GM19043 (cell line): Measurements from ENCODE around the gene ADCY9.
"Not testable (repeated sequence)": the region's sequence is repeated elsewhere in the genome, so short reads cannot be mapped to it uniquely, and the experiment has no call there.

Experiments
- ATAC-seq: cut with Tn5 transposase; IDR thresholded peaks from one replicate; pipeline ENCODE4 v1.9.1; 2021; ENCODE audit warnings: low read depth; ENCODE audit not compliant: unreplicated experiment

The ADCY9 gene

DNA sequence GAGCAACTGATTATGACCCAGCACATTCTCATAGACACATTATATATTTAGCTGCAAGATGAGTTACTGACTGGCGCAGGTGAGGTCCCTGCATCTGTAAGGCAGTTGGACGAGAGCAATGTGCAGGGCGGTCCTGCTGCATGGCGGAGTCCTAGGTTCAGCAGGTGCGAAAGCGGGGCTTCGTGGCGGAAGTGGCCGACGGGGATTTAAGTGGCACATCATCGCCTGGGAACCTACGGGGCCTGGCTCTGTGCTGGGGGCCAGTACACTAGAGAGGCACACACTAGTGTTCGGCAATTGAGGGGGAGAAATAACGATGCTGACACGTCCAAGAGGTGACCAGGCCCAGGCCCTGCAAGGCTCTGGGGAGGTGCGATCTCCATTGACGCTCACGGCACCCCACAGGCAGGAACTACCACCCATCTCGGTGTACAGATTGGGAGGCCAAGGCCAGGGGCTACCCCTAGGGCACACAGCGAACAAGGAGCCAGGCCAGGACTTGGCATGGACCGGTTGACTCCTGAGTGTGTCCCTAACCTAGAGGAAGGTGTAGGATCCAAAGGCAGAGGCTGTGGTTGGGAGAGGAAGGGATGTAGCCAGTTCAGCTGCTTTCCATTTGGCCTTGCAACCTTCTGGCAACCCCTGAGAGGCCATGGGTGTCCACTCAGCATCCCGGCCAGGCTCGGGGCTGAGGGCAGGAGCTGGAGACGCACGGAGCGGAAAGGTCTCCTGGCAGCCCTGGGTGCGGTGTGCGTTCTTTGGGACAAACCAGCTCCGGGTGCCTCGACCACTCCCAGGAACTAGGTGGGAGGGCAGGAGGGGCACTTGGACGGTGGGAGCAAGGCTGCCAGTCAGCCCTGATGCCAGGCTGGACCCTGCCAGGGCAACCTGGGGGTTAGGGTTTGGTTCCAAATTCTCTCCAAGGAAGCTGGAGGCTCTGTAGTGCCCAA is 131.9 kb downstream of the ADCY9 start:
- no peak for ATAC-seq

- no peak for ATAC-seq
Observed at GRCh38 chr16:3983081-3983520, 133.1 kb downstream of the ADCY9 start.

DNA sequence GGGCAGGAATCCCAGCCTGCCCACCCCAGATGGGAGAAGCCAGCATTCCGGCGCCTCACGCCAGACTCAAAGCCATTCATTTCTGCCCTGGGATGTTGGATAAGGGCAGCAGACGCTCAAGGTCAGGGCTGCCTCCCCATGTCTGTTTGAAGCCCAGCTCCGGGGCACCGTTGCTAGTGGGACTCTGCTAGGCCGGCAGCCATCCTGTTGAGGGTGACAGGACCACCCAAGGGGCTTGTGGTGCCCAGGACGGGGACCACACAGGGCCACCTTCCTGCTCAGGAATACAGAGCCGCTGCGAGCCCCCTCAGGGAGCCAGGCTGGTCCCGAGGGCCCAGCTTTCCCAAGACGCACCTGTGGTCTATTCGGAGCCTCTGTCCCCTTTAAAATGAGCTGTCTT is 134.0 kb downstream of the ADCY9 start:
- ATAC-seq = no peak

- no peak for ATAC-seq
Observed at GRCh38 chr16:3980253-3981111, 135.8 kb downstream of the ADCY9 start.

DNA sequence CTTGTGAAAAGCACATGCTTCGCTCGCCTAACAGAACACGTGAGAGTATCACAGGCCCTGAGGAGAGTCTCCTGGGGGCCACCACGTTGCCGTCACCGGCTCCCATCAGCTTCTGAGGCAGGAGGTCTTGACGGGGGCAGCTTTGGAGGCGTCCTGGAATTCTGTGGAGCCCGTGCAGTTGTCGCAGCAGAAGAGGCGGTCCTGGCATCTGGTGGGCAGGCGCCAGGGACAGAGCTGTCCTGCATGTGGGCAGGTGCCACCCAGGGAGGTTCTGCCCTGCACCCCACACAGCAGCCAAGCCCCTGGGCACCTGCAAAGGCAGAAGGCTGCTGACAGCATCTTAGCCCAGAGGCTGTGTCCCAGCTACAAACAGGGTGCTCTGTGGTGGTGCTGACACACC is 136.7 kb downstream of the ADCY9 start:
- no peak for ATAC-seq

DNA sequence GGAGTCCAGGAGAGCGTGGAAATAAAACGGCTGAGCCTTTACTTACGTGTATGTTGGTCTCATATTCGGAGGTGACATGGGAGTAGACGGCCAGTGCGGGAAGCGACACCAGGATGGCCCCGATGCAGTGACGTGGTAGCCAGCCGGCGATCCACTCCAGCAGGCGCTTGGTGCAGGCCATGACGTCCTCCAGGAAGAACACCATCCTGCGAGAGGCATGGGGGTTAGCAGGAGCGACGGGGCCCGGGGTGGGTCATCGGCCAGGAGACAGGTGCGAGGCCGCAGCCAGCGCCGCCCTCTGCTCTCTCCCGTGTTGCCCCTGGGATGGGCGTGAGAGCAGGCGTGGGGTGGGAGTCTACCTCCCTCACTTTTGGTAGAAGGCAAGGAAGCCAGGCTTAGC is 137.2 kb downstream of the ADCY9 start:
- ATAC-seq = no peak

GRCh38 chr16:3977376-3977775 is 138.9 kb downstream of the ADCY9 start:
- no peak for ATAC-seq

DNA sequence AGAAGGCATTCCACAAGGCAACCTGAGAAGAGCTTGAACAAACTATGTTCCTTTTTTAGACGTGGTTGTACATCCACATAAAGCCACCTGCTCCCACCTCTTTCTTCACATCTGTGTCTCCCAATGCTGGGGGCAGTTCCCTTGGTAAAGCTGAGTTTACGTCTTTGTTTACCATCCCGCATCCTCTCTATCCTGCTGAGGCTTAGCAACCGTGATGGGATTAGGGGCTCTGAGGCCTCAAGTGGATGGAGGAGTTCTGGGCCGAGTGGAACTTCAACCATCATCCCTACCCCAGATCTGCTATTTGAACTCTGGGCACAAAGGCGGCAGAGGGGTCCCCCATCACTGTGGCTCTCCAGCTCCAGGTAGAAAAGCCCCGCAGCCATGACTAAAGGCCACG is 141.5 kb downstream of the ADCY9 start:
- no peak for ATAC-seq

- ATAC-seq = no peak
Observed at GRCh38 chr16:3971706-3972105, 144.5 kb downstream of the ADCY9 start.

DNA sequence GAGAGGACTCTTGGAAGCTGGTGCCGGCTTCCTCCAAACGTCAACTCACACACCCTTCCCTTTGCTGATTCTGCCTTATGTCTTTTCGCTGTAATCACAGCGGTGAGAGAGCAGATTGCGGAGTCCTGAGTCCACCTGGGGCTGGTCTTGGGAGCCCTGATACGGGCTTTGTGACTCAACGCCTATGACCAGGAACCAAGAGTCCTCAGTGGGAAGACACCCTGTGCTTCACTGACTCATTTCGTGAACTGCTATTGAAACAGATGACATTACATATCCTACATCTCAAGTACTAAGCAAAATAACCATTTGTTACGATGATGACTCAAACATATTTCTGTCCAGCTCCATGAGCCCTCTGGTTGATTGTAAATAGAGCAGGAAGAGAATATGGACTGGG is 145.0 kb downstream of the ADCY9 start:
- ATAC-seq = no peak

DNA sequence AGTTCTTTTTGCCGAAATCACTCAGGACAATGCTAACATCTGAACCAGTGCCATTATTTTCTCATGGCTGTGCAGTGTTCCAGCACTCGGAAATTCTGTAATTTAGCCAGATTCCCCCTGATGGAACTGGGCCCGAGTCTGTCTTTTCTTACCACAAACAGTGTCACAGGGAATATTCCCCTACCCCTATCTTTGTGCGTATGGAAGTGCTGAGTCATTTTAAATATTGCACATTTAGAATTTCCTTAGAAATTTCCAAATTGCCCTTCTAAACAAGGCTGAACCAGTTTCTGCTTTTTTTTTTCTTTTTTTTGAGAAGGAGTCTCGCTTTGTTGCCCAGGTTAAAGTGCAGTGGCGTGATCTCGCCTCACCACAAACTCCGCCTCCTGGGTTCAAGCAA is 147.7 kb downstream of the ADCY9 start:
- no peak for ATAC-seq

- ATAC-seq = no peak
Observed at GRCh38 chr16:3966681-3967080, 149.6 kb downstream of the ADCY9 start.

DNA sequence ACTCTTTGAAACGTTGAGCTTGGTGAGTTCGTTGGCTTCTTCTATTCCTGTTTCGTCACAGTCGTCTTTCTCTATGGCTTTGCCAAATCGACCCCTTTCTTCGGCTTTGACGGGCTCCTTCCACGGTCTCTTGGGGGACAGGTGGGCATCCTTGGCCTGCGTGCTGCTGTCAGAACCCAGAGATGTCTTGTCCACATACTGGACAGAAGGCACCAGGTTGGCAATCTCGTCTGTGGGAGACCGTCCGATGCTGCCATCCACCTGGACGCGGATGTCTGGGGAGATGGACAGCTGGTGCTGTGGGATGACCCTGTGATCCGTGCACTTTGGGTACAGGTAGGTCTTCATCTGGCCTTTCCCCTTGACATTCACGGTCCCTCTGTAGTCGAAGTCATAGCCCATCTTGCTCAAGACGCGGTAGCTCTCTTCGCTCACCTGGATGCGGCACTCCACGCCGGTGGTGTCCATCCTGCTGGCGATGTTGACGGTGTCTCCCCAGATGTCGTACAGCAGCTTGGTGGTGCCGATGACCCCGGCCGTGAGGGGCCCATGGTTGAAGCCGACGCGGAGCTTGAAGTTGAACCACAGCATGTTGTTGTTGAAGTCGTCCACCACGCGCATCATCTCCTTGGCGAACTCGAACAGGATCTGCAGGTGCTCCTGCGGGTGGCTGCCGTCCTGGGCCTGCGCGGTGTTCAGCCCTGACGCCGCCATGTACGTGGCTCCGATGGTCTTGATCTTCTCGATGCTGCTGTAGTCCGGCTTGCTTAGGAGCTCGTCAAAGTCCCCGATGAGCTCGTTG is 150.3 kb downstream of the ADCY9 start:
- ATAC-seq = no peak

DNA sequence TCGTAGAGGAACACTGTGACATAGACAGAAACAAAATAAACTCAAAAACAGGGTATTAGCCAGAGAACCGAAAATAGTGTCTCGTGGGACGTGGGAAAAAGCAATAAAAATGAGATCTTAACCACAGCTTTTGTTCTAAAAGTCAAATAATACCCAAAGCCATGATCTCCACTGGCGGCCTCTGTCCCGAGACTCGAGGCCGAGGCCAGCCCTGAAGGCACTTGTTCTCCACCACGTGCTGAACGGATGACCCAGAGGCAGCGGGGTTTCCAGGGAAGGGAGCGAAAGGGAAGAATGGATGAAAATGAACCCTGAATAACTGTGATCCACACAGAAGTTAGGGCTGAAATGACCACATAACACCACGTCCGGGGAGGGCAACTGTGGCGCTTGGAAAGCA is 150.9 kb downstream of the ADCY9 start:
- no peak for ATAC-seq

GRCh38 chr16:3964686-3965290 is 151.5 kb downstream of the ADCY9 start:
- ATAC-seq = no peak

DNA sequence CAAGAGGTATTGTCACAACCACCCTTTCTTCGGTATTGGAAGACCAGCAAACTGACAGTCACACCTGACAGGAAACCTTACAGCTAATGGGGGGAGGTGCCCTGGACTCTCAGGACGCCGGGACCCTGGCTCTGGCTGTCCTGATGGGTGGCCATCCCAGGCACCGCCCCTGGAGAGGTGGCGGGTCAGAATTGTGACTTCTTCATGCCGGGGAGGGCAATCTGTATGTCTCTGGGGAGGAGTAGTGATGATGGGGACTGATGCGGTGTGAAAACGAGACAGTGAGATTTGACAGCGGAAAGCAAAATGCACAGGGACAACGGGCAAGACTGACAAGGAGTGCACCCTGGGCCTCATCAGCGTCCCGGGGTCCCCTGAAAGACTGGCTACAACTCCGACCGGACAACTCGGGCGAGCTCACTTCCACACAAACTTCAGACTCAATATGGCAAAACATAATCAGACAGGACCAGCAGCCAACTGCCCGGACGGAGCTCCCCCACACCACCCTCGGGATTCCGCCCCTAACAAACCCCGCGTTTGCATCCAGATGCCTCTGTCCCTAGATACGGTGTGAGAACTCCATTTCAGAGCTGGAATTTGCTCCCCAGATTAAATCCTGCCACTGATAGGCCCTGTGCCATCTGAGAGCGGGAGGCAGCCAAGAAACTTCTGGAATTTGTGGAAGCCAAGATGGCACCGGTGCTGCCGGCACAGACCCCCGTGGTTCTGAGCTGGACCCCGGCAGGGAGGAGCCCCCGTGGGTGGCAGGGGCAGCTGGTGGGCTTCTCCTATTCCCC is 152.2 kb downstream of the ADCY9 start:
- ATAC-seq = no peak

DNA sequence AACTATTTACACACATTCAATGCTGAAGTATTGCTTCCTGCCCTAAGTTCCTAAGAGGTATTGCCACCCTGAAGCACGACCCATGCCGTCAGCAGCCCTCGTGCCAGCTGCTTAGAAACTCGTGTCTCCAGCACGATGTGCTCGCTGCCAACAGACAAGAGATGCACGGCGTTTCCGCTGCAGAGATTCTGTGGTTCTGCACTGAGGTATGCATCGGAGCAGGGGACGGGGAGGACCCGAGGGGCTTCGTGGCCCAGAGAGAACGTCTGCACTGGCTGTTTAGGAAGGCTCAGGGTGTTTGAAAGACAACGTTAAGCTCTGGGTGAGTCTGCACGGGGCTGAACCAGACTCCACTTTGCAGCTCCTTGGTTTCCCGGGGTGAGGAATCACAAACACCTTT is 153.0 kb downstream of the ADCY9 start:
- no peak for ATAC-seq

DNA sequence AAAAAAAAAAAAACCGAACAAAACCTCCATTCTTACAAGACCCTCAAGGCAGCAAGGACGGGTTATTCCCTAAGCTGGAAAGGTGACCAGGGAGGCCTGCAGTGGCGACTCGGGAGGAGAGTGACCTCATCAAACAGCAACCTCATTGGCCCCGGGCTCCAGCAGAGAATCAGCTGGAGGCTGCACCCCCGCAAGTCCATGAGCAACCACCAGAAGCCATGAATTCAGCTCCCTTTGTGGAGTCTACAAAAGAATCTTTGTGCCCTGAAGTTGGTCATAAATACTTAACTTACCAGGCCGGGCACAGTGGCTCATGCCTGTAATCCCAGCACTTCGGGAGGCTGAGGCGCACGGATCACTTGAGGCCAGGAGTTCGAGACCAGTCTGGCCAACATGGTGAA is 154.8 kb downstream of the ADCY9 start:
- ATAC-seq = no peak

- ATAC-seq = not testable (repeated sequence)
Observed at GRCh38 chr16:3959926-3960590, 156.2 kb downstream of the ADCY9 start.
